Erythroblast (primary cell): Measurements from ENCODE around the gene MDK.
"Not testable (repeated sequence)": the region's sequence is repeated elsewhere in the genome, so short reads cannot be mapped to it uniquely, and the experiment has no call there.

Experiments
- GATA1 ChIP-seq: IDR thresholded peaks from 2 replicates; pipeline ENCODE4 v1.6.1; 2011; ENCODE audit warnings: low read depth, mild to moderate bottlenecking, control low read depth, low read length, moderate library complexity
- POLR2A ChIP-seq: IDR thresholded peaks from 2 replicates; pipeline ENCODE4 v1.6.1; 2011; ENCODE audit warnings: mild to moderate bottlenecking, low read length

GRCh38 chr11:46379482-46380293 is 1.8 kb upstream of the MDK start:
- not testable (repeated sequence) for TF ChIP-seq POLR2A, GATA1
